RWPE1 (cell line): ENCODE measurements around the gene IZUMO4.

Experiments used
- CTCF ChIA-PET: fragments of 350-600 bp; sonication (Branson Sonifier 250); formaldehyde crosslinking; extraction: SDS; loops from one replicate; lab custom pipeline; 2021; lab: Yijun Ruan, JAX
- POLR2A ChIA-PET: fragments of 400-600 bp; formaldehyde crosslinking; extraction: SDS; loops from one replicate; lab custom pipeline; 2020; ENCODE audit warnings: antibody characterized with exemption; ENCODE audit not compliant: low non-redundant PET; lab: Yijun Ruan, JAX
- DNase-seq: peaks from one replicate; pipeline ENCODE4 v3.0.0; 2012; ENCODE audit warnings: low spot score
- H3K27ac ChIP-seq: fragments of 450-650 bp; 2 replicates; pipeline ENCODE4 v1.5.1; 2017
- CTCF ChIP-seq: fragments of 450-650 bp; conservative IDR thresholded peaks from 2 replicates; pipeline ENCODE4 v1.5.1; 2017; ENCODE audit warnings: low read depth, mild to moderate bottlenecking

Gene IZUMO4

GRCh38 chr19:2096480-2097202, at the start of gene IZUMO4:
IZUMO4 (plus strand) TSS chr19:2096915; CDS start chr19:2096946, 31 bp downstream.
- CTCF ChIA-PET: interaction anchor here (0.7 kb wide), 1 partner anchor 229 kb away, joined by 5 read pairs; no protein-coding TSS in a partner anchor
- POLR2A ChIA-PET: no interaction called here

GRCh38 chr19:2047076-2047448, 49.7 kb upstream of the IZUMO4 start:
- POLR2A ChIA-PET: interaction anchor here (0.7 kb wide), 1 partner anchor 9 kb away, joined by 3 read pairs; no protein-coding TSS in a partner anchor
- no peak for TF ChIP-seq CTCF
- H3K27ac ChIP-seq: peak overlapping the region; percentile 100
- CTCF ChIA-PET: interaction anchor here (0.6 to 1.0 kb wide), 4 partner anchors 12 to 175 kb away, joined by 3 to 7 read pairs (median 4); no protein-coding TSS in a partner anchor
- no peak for DNase-seq

More at GRCh38 chr19:2096480-2097202, at the start of gene IZUMO4:
- peak; percentile 66 for TF ChIP-seq CTCF
- peak within 1 kb of the TSS; percentile 98 for H3K27ac ChIP-seq
- peak; percentile 96 for DNase-seq

GRCh38 chr19:2047449-2048103, 49.1 kb upstream of the IZUMO4 start:
- ChIA-PET CTCF (interaction anchor here (0.6 to 1.0 kb wide), 5 partner anchors 12 to 176 kb away, joined by 3 to 7 read pairs (median 4); no protein-coding TSS in a partner anchor), POLR2A (no interaction called here)
- peak overlapping the region; percentile 100 for H3K27ac ChIP-seq
- no peak for DNase-seq
- no peak for TF ChIP-seq CTCF

- ChIA-PET CTCF (interaction anchor here (0.6 to 1.5 kb wide), 4 partner anchors 15 to 150 kb away, joined by 3 to 5 read pairs (median 4); no protein-coding TSS in a partner anchor), POLR2A (interaction anchor here (0.6 kb wide), 1 partner anchor 47 kb away, joined by 3 read pairs; no protein-coding TSS in a partner anchor)
- H3K27ac ChIP-seq: peak overlapping the region; percentile 100
- DNase-seq: no peak
- no peak for TF ChIP-seq CTCF
Measured at GRCh38 chr19:2048104-2048958, 48.4 kb upstream of the IZUMO4 start.

- ChIA-PET POLR2A (interaction anchor here (0.6 kb wide), 2 partner anchors 12 to 47 kb away, joined by 3 to 4 read pairs; no protein-coding TSS in a partner anchor), CTCF (interaction anchor here (1.5 kb wide), 1 partner anchor 21 kb away, joined by 5 read pairs; no protein-coding TSS in a partner anchor)
- no peak for DNase-seq
Measured at GRCh38 chr19:2048959-2049740, 47.6 kb upstream of the IZUMO4 start.

More at GRCh38 chr19:2048959-2049740, 47.6 kb upstream of the IZUMO4 start:
- TF ChIP-seq CTCF: no peak
- H3K27ac ChIP-seq: peak overlapping the region; percentile 100
